K562 (cell line): ENCODE data around the gene TRIO. TPM values are rescaled to one million over a fixed set of nuclear protein-coding genes. Genes with fewer than 3 reads are reported as not detected.

Source experiments
- ATAC-seq: fragments of 200-7000 bp; cut with Tn5 transposase; 3 replicates; pipeline ENCODE4 v1.9.1; 2020; ENCODE audit warnings: moderate library complexity
- BruUV-seq: library from RNA; stranded (reverse); fragments of 400-500 nt; replicated peaks from 2 replicates; lab custom pipeline; 2021; lab: Mats Ljungman, UMichigan
- CTCF ChIA-PET: fragments of 300-600 bp; formaldehyde crosslinking; extraction: SDS; loops from one replicate; lab custom pipeline; 2021; ENCODE audit warnings: low intra/inter-chr PET ratio; lab: Yijun Ruan, JAX
- POLR2A ChIA-PET: fragments of 300-600, 350-650 bp; sonication (Branson Sonifier 250); formaldehyde crosslinking; extraction: SDS; loops from one replicate; lab custom pipeline; 2021; ENCODE audit warnings: antibody characterized with exemption, inconsistent platforms; lab: Yijun Ruan, JAX
- DNase-seq, 4 experiments: peaks; one replicate each; pipeline versions ENCODE4 v3.0.0 to v3.0.0-alpha.2; 2011 to 2018; ENCODE audit warnings: low spot score in 3 of 4, mixed read lengths in 3 of 4; ENCODE audit errors: extremely low read depth in 1 of 4
- FAIRE-seq: peaks from 2 replicates; lab custom pipeline; 2011; peaks lifted over from hg19 to GRCh38; lab: Jason Lieb, UNC
- H2AFZ ChIP-seq: 2 replicates; pipeline ENCODE4 v1.6.0; 2011; ENCODE audit warnings: low read depth, low read length, control low read depth, inconsistent platforms
- H3K27ac ChIP-seq: fragments of 200-600 bp; 3 replicates; pipeline ENCODE4 v1.8.0; 2011; ENCODE audit warnings: low read depth, mild to moderate bottlenecking, control low read depth, inconsistent platforms, low read length, moderate library complexity, mixed read lengths; ENCODE audit errors: extremely low read depth
- H3K27me3 ChIP-seq, 2 experiments: fragments of 300-600 bp in 1 of 2; 2 replicates in 1 of 2; 3 replicates in 1 of 2; pipeline versions ENCODE4 v1.6.0 to v1.8.0; 2011; ENCODE audit warnings: inconsistent platforms in 2 of 2, low read length in 2 of 2, mild to moderate bottlenecking in 1 of 2, mixed read lengths in 1 of 2, moderate library complexity in 1 of 2; ENCODE audit not compliant: control insufficient read depth in 2 of 2, insufficient read depth in 2 of 2
- H3K36me3 ChIP-seq: fragments of 300-600 bp; 3 replicates; pipeline ENCODE4 v1.8.0; 2011; ENCODE audit warnings: mild to moderate bottlenecking, low read length, inconsistent platforms; ENCODE audit not compliant: control insufficient read depth, insufficient read depth
- H3K4me1 ChIP-seq, 2 experiments: fragments of 200-600 bp in 1 of 2; replicated peaks in 1 of 2; 2 replicates in 1 of 2; 3 replicates in 1 of 2; pipeline versions ENCODE4 v1.5.1 to v1.8.0; 2011; ENCODE audit warnings: inconsistent platforms in 2 of 2, low read length in 2 of 2, mild to moderate bottlenecking in 1 of 2, mixed read lengths in 1 of 2, moderate library complexity in 1 of 2; ENCODE audit not compliant: control insufficient read depth in 2 of 2, insufficient read depth in 2 of 2
- H3K4me2 ChIP-seq: 2 replicates; pipeline ENCODE4 v1.6.1; 2011; ENCODE audit warnings: low read length, control low read depth, inconsistent platforms, mixed read lengths; ENCODE audit not compliant: insufficient read depth
- H3K4me3 ChIP-seq: fragments of 200-600 bp; sonication (generic), shearing (Covaris generic); 2 replicates; pipeline ENCODE4 v1.5.1; 2016; ENCODE audit warnings: control low read depth, inconsistent platforms
- H3K79me2 ChIP-seq: fragments of 200-600 bp; 3 replicates; pipeline ENCODE4 v1.8.0; 2011; ENCODE audit warnings: low read length, inconsistent platforms; ENCODE audit not compliant: control insufficient read depth, insufficient read depth
- H3K9ac ChIP-seq, 2 experiments: 2 replicates each; pipeline versions ENCODE4 v1.6.0 to v1.6.1; 2011; ENCODE audit warnings: low read depth in 2 of 2, low read length in 2 of 2, control low read depth in 1 of 2, inconsistent platforms in 1 of 2, mild to moderate bottlenecking in 1 of 2, mixed read lengths in 1 of 2; ENCODE audit not compliant: insufficient read depth in 1 of 2
- H3K9me1 ChIP-seq: one replicate; pipeline ENCODE4 v1.6.0; 2011; ENCODE audit warnings: inconsistent platforms, mild to moderate bottlenecking, low read length, moderate library complexity; ENCODE audit not compliant: control insufficient read depth, insufficient read depth
- H3K9me3 ChIP-seq: replicated peaks from 2 replicates; pipeline ENCODE4 v1.5.1; 2011; ENCODE audit warnings: low read depth, low read length, inconsistent platforms; ENCODE audit not compliant: control insufficient read depth, insufficient read depth
- H4K20me1 ChIP-seq: replicated peaks from 2 replicates; pipeline ENCODE4 v1.6.1; 2011; ENCODE audit warnings: low read length, inconsistent platforms, mixed read lengths; ENCODE audit not compliant: control insufficient read depth, insufficient read depth
- BCL6 ChIP-seq: fragments of 250-450 bp; sonication (Bioruptor Pico); IDR thresholded peaks from 2 replicates; pipeline ENCODE4 v1.4.0; 2020
- CC2D1A ChIP-seq: fragments of 450-650 bp; IDR thresholded peaks from 2 replicates; pipeline ENCODE4 v1.6.1; 2017; ENCODE audit warnings: mild to moderate bottlenecking
- KLF6 ChIP-seq: fragments of 250-450 bp; sonication (Bioruptor Pico); IDR thresholded peaks from 2 replicates; pipeline ENCODE4 v1.4.0; 2020; ENCODE audit warnings: mild to moderate bottlenecking, moderate library complexity, borderline replicate concordance
- MCM3 ChIP-seq: fragments of 450-650 bp; IDR thresholded peaks from 2 replicates; pipeline ENCODE4 v1.6.1; 2016
- MYC ChIP-seq, 2 experiments: fragments of 250-450 bp in 1 of 2; sonication (Bioruptor Pico) in 1 of 2; IDR thresholded peaks; 2 replicates each; pipeline versions ENCODE4 v1.5.1 to v1.6.1; 2012 to 2021; ENCODE audit warnings: low read depth in 2 of 2, borderline replicate concordance in 1 of 2, improper control_type of control experiment in 1 of 2, low read length in 1 of 2, mild to moderate bottlenecking in 1 of 2, moderate library complexity in 1 of 2
- POLR2H ChIP-seq: IDR thresholded peaks from 2 replicates; pipeline ENCODE4 v1.6.1; 2016; ENCODE audit warnings: missing genetic modification characterization, low read depth, mild to moderate bottlenecking, control low read depth, missing compliant biosample characterization, moderate library complexity
- TCFL5 ChIP-seq: fragments of 250-450 bp; sonication (Bioruptor Pico); conservative IDR thresholded peaks from 2 replicates; pipeline ENCODE4 v1.6.1; 2021; ENCODE audit warnings: mild to moderate bottlenecking, moderate library complexity, matching md5 sums
- ZNF146 ChIP-seq: IDR thresholded peaks from one replicate; pipeline ENCODE4 v1.6.1; 2018; ENCODE audit warnings: missing compliant biosample characterization; ENCODE audit not compliant: unreplicated experiment
- WGBS: fragments of 100-300 bp; shearing (Covaris generic); methylation state at CpG from one replicate; pipeline ENCODE4 v1.1.6; 2016; ENCODE audit warnings: low coverage, mixed read lengths; ENCODE audit not compliant: insufficient coverage; ENCODE audit errors: missing lambda C conversion rate; 5-methylcytosine and 5-hydroxymethylcytosine counted together
- in situ Hi-C: fragments of 300-500 bp; cut with MboI; formaldehyde crosslinking; loops from 4 replicates; pipeline ENCODE4 v1.15.0; 2018; ENCODE audit warnings: inconsistent platforms, mixed read lengths
- intact Hi-C: fragments of 100-400 bp; cut with micrococcal nuclease; formaldehyde crosslinking; loops from 2 replicates; pipeline ENCODE4 v1.14.2; 2022
- polyA plus RNA-seq, 8 experiments: library from polyadenylated mRNA; depleted of rRNA in 4 of 8; stranded (reverse) in 5 of 8; unstranded in 3 of 8; fragments of >200 nt; fragmentation: Nextera tagmentation in 2 of 8; fragmentation: Illumina TruSeq in 1 of 8; extraction: Ambion mirVana in 2 of 8; extraction: Trizol in 1 of 8; gene quantifications; 2 replicates each; pipeline versions ENCODE4 v1.2.1 to v1.2.3, GENCODE V29; 2011 to 2014; ENCODE audit warnings: inconsistent platforms in 1 of 8, missing spikeins in 1 of 8
- total RNA-seq, 7 experiments: library from RNA; depleted of rRNA in 6 of 7; stranded (reverse); fragments of >200 nt in 6 of 7; fragmentation: Illumina TruSeq in 2 of 7; extraction: Trizol in 2 of 7; gene quantifications; 2 replicates each; pipeline versions ENCODE4 v1.2.1 to v1.2.3, GENCODE V29; 2011 to 2021; ENCODE audit warnings: low replicate concordance in 1 of 7
- TF ChIP-seq, protein P1 (sequence below), 2 experiments: fragments of 450-650 bp; formaldehyde crosslinking in 1 of 2; IDR thresholded peaks; 2 replicates each; pipeline versions ENCODE4 v1.4.0 to v1.6.1; 2014 to 2020; ENCODE audit warnings: mild to moderate bottlenecking in 2 of 2, borderline replicate concordance in 1 of 2, low read depth in 1 of 2
- TF ChIP-seq, protein P2 (sequence below): fragments of 150-350 bp; IDR thresholded peaks from 2 replicates; pipeline ENCODE4 v1.6.1; 2014; ENCODE audit warnings: low read depth, mild to moderate bottlenecking, low read length, borderline replicate concordance

Gene TRIO
- total and polyA plus RNA-seq, 9 of the 15 experiments (the other 6 are each of a cell fraction or from before 2014, with no cell fraction given) = 0.24 to 5.0 (median 1.1) TPM

DNA sequence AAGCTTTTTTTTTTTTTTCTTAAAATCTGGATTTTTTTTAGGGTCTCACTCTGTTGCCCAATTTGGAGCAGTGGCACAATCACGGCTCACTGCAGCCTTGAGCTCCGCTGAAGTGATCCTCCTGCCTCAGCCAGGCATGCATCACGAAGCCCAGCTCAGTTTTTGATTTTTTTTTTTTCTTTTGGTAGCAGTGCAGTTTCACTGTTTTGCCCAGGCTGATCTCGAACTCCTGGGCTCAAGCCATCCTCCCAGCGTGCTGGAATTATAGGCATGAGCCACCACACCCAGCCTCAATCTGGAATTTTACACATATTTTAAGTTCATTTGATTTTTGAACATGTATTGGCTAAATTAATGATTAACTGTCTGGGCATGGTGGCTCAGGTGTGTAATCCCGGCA, 36.3 kb downstream of the TRIO start:
- Histone ChIP-seq H3K27me3 (peaks cover 12 to 18% of the 10 kb centered on the region in 2 experiments; a peak in 3 of 5 replicates), H3K4me1 (peaks cover 0 to 4% of the 10 kb centered on the region in 2 experiments; a peak in 1 of 5 replicates), H3K4me3 (no peak overlapping the region), H2AFZ (no peak overlapping the region), H3K4me2 (no peak overlapping the region), H3K9me3 (no peaks in the 10 kb centered on the region), H3K79me2 (no peaks in the 10 kb centered on the region), H3K27ac (no peak overlapping the region), H3K36me3 (no peaks in the 10 kb centered on the region), H3K9me1 (no peaks in the 10 kb centered on the region), H4K20me1 (0 out of 2 replicates have a peak, but pooled peaks cover 3% of the 10 kb centered on the region), H3K9ac (no peak overlapping the region)
- DNase-seq (no peak), FAIRE-seq (no peak), ATAC-seq (no peak)
- TF ChIP-seq, protein P1, sequence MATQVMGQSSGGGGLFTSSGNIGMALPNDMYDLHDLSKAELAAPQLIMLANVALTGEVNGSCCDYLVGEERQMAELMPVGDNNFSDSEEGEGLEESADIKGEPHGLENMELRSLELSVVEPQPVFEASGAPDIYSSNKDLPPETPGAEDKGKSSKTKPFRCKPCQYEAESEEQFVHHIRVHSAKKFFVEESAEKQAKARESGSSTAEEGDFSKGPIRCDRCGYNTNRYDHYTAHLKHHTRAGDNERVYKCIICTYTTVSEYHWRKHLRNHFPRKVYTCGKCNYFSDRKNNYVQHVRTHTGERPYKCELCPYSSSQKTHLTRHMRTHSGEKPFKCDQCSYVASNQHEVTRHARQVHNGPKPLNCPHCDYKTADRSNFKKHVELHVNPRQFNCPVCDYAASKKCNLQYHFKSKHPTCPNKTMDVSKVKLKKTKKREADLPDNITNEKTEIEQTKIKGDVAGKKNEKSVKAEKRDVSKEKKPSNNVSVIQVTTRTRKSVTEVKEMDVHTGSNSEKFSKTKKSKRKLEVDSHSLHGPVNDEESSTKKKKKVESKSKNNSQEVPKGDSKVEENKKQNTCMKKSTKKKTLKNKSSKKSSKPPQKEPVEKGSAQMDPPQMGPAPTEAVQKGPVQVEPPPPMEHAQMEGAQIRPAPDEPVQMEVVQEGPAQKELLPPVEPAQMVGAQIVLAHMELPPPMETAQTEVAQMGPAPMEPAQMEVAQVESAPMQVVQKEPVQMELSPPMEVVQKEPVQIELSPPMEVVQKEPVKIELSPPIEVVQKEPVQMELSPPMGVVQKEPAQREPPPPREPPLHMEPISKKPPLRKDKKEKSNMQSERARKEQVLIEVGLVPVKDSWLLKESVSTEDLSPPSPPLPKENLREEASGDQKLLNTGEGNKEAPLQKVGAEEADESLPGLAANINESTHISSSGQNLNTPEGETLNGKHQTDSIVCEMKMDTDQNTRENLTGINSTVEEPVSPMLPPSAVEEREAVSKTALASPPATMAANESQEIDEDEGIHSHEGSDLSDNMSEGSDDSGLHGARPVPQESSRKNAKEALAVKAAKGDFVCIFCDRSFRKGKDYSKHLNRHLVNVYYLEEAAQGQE (IDR thresholded peaks at IDR 0.05; ENCODE audit: borderline replicate concordance) = no peak
- TF ChIP-seq, protein P1 (CRISPR knock-in tag; IDR thresholded peaks at IDR 0.05; ENCODE audit: low read depth) = no peak
- no peak for TF ChIP-seq KLF6 (CRISPR knock-in tag)
- no peak for TF ChIP-seq BCL6 (CRISPR knock-in tag)
- TF ChIP-seq POLR2H = no peak
- no peak for TF ChIP-seq MCM3
- TF ChIP-seq, protein P2, sequence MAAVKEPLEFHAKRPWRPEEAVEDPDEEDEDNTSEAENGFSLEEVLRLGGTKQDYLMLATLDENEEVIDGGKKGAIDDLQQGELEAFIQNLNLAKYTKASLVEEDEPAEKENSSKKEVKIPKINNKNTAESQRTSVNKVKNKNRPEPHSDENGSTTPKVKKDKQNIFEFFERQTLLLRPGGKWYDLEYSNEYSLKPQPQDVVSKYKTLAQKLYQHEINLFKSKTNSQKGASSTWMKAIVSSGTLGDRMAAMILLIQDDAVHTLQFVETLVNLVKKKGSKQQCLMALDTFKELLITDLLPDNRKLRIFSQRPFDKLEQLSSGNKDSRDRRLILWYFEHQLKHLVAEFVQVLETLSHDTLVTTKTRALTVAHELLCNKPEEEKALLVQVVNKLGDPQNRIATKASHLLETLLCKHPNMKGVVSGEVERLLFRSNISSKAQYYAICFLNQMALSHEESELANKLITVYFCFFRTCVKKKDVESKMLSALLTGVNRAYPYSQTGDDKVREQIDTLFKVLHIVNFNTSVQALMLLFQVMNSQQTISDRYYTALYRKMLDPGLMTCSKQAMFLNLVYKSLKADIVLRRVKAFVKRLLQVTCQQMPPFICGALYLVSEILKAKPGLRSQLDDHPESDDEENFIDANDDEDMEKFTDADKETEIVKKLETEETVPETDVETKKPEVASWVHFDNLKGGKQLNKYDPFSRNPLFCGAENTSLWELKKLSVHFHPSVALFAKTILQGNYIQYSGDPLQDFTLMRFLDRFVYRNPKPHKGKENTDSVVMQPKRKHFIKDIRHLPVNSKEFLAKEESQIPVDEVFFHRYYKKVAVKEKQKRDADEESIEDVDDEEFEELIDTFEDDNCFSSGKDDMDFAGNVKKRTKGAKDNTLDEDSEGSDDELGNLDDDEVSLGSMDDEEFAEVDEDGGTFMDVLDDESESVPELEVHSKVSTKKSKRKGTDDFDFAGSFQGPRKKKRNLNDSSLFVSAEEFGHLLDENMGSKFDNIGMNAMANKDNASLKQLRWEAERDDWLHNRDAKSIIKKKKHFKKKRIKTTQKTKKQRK = no peak
- TF ChIP-seq TCFL5 (CRISPR knock-in tag) = no peak
- TF ChIP-seq MYC (IDR thresholded peaks at IDR 0.05; ENCODE audit: low read depth, low read length) = no peak
- TF ChIP-seq MYC (CRISPR knock-in tag; IDR thresholded peaks at IDR 0.05; ENCODE audit: borderline replicate concordance, low read depth) = no peak
- TF ChIP-seq CC2D1A = no peak
- no peak for TF ChIP-seq ZNF146 (CRISPR knock-in tag)
- POLR2A ChIA-PET = interaction anchor here (0.7 kb wide), 1 partner anchor 29 kb away, joined by 3 read pairs; no protein-coding TSS in a partner anchor
- in situ Hi-C loops = no loop called here
- intact Hi-C loops = no loop called here
- WGBS = 2% methylated on average over 6 of the region's 6 CpGs
- BruUV-seq = no TSS peak
- CTCF ChIA-PET = interaction anchor here (0.6 kb wide), 1 partner anchor 9 kb away, joined by 8 read pairs; no protein-coding TSS in a partner anchor
